HG03135 (cell line): ENCODE results near the gene G6PD.
A peak's percentile ranks its signal among the peaks of the same experiment; 100 is the strongest.
"Not testable (repeated sequence)": the region's sequence is repeated elsewhere in the genome, so short reads cannot be mapped to it uniquely, and the experiment has no call there.

Experiments
- ATAC-seq: cut with Tn5 transposase; IDR thresholded peaks from one replicate; pipeline ENCODE4 v1.9.1; 2021; ENCODE audit warnings: mild to moderate bottlenecking, moderate library complexity; ENCODE audit not compliant: unreplicated experiment

The G6PD gene

DNA sequence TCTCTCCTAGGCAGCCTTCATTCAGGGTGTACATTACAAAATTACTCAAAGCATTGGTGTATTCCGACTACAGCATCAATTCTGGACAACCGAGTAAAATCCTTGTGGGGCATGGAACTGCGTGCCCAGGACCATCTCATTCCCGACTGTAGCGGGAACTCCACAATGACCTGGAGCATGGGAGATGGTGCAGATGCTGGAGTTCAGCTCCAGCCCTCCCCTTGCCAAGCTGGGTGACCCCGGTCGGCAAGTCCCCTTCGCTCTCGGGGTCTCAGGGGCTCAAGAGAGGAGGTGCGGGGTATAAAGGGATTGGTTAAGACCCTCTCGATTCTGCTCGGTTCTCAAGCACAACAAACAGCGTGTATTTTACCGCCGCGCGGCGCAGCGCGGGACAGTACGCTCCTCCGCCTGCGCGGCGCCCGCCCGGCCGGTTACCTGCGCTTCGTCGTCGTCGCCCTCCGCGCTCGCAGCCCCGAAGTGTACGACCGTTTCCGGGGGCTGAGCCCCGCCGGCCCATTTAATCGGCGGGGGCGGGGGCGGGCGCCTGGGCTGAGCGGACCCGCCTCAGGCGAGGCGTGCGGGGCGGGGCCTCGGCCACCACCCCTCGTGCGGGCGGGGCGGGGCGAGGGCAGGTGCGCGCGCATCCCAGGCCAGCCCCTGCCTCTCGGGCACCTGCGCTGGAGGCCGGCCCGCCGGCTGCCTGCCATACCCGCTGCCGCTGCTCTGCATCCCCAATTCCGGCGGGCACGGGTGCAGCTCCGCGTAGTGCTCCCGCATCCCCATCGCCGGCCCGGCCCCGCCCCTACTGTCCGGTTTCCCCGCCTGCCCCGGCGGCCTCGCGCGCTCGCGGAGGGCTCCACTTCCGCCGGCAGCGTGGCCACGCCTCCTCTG lies at the start of gene G6PD:
G6PD (minus strand) TSS at position 493 of the 891 bp plus-strand sequence. CDS start 691 bp downstream, outside the sequence.
- ATAC-seq, result peak; percentile 51

DNA sequence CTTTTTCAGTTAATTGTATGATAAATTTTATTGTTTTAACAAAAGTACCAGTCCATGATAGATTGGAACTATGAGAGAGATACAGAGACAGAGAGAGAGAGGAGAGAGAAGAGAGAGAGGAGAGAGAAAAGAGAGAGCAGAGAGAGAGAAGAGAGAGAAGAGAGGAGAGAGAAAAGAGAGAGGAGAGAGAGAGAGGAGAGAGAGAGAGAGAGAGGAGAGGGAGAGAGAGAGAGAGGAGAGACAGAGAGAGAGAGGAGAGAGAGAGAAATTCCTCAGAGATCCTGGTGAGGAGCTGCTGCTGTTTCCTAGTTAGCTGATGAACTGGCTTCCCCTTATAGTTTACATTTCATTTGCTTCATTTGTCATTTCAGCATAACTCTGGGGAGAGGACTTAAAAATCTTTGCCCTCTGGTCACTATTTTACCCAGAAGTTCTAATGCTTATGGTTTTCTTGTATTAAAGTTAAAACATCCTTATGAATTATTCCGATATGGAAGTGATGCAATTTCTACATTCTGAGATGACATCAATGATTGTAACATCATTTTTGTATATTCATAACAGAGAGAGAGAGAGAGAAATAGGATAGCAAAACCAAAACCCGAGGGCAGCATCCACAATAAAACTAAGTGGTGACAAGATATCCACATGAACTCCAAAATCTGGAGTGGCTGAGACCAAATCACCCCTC lies 49.1 kb upstream of the G6PD start:
- no peak for ATAC-seq

DNA sequence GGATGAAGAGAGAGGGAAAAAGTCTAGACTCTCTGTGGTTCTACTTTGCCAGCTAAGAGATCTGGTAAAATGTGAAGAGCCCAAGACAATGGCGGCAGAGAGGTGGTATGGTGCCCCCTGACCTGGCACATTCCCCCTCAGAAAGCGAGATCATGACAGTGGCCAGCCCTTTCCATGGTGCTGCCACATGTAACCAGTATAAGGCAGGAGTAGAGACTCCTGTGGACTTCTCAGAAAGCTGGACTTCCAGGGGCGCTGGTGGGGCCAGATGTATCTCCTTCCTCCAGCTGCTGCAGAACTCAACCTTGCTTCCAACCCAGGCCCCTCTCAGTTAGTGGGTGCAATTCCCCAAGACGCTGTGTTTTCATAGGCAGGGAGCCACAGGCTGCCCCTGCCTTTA lies 47.8 kb upstream of the G6PD start:
- ATAC-seq, result no peak

DNA sequence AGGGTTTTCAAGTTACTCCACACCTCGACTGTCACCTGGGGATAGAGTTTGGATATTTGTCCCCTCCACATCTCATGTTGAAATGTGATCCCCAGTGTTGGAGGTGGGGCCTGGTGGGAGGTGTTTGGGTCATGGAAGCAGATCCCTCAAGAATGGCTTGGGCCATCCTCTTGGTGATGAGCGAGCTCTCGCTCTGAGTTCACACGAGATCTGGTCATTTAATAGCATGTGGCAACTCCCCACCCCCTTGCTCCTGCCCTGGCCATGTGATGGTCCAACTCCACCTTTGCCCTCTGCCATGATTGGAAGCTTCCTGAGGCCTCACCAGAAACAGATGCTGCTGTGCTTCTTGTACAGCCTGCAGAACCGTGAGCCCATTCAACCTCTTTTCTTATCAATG lies 46.6 kb upstream of the G6PD start:
- no peak for ATAC-seq

DNA sequence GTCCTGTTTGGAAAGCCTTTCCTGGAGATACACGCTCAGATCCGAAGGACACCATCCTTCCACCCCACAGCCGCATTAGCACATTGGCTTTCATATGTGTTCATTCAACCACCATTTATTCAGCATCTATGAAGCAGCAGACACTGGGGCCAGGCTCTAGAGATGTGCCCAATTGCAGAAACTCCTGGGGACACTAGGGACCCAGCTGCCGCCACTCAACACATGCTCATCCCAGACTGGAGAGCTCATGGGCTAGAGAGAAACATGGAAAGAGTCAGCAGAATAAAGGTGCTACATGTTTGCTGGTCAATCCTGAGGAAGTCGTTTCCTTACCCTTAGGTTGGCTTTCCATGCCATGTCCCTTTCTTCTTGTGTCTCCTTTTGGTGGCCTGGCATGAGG lies 45.9 kb upstream of the G6PD start:
- no peak for ATAC-seq

DNA sequence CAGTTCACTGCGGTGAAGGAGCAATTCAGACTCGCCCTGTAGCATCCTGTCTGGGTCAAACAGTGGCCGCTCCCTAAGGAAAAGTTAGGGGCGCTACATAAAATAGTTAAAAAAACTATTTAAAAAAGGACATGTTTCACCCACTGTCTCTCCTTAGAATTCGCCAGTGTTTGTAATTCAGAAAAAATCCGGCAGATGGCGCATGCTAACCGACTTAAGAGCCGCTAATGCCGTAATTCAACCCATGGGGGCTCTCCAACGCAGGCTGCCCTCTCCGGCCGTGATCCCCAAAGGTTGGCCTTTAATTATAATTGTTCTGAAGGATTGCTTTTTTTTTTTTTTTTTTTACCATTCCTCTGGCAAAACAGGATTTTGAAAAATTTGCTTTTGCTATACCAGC lies 43.8 kb upstream of the G6PD start:
- ATAC-seq, result not testable (repeated sequence)

DNA sequence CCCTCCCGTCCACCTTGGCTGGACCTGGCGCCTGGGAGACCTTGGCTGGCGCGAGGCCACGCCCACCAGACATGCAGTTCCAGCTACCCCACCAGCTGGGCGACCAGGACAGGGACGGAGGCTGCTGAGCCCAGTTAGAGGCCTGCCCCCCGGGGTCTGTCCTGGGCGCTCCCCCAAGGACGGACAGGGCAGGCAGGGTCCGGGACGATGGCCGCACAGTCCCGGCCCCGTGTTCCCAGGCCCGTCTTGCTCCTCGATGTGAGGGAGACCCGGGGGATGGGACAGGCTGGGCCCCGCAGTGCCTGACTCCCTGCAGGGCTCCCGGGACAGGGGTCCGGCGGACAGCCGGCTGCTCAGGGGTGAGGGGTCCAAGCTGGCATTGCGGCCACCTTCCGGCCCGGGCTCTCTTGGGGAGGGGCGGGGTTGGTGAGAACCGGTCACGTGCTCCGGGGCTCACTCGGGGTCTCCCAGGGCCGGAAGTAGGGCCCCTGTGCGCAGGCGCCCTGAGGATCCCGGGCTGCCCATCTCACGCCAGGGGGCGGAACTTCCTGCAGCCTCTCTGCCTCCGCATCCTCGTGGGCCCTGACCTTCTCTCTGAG lies 38.0 kb upstream of the G6PD start, which contains the start of gene CTAG1A:
CTAG1A (plus strand) TSS at position 549 of the 599 bp plus-strand sequence. CDS start 74 bp downstream, outside the sequence.
- not testable (repeated sequence) for ATAC-seq

DNA sequence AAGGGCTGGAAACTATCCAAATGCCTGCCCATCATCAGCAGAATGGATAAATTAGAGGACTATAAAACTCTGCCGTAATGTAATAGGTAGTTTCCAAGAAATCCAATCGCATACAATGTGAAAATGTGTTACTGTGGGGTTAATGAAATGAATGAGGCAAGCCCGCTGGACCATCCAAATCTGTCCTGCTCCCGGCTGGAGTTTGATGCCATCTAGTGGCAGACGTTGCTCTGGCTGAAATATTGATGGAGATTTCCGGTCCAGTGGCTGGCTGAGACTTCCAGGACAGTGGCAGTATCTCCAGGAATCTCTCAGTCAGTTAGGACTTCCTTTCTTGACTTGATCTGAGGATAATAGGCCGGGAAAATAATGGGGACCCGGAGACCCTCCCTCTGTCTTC lies 36.3 kb upstream of the G6PD start:
- ATAC-seq, result not testable (repeated sequence)

DNA sequence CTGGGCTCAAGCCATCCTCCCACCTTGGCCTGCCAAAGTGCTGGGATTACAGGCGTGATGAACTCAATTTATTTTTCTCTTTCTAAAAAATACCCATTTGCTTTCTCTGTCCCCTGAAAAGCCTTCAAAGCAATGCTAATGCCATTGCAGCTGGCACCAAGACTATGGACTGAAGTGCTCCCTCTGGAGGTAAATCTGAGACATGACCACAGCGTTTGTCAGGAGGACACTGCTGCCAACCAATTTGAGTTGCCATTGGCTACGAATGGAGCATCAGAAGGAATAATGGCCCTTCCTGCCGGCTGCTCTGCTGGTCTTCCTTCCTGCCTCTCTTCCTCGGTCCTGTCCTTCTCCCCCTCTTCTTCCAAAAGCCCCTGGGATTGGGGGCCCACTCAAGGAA lies 28.4 kb upstream of the G6PD start:
- ATAC-seq, result not testable (repeated sequence)

DNA sequence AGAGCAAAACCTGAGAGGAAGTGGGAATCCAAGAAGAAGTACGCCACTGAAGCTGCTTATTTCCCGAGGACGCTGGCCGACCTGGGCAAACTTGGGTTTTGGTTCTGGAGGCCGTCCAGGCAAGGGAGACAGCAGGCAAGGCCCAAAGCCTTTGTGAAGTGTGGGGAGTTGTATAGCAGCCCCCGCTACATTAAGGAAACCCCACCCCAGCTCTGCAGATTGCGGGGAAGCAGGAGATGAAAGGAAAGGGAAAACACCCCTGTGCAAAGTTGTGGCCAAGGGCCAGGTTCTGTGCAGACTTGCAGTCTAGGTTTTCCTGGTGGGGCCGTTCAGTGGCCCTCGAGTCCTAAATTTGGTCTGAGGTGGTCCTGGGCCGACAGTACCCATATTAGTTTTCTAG lies 26.4 kb upstream of the G6PD start:
- ATAC-seq, result not testable (repeated sequence)

DNA sequence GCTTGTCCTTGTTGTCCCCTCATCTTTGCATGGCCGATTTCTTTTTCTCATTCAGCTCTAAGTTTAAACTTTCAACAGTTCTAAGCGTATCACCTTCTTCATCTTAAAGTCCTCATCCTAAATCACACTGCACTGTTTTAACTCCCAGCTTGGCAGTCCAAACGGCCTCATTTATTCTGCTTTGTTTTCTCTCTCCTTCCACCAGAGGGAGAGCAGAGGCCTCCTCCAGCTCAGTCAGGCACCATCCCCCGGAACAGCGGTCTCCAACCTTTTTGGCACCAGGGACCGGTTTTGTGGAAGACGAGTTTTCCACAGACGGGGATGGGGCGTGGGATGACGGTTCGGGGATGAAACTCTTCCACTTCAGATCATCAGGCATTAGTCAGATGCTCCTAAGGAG lies 23.7 kb upstream of the G6PD start:
- not testable (repeated sequence) for ATAC-seq

DNA sequence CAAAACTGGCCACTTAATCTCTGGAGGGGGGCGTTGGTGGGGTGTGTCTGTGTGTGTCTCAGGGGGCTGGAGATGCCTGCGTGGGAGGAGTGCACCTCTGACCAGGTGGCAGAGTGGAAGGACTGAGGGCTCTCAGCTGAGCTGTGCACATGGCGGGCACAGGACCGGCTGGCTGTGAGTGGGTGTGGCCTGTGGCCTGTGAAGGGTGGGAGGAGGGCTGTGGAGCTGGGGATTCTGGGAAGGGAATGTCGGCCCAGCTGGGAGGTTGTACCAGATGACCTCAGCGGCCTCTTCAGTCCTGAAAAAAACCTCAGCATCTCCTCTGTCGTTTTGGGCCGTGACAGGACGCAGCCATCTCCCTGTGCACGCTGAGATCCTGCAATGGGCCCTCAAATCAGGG lies 15.6 kb upstream of the G6PD start:
- ATAC-seq, result not testable (repeated sequence)

DNA sequence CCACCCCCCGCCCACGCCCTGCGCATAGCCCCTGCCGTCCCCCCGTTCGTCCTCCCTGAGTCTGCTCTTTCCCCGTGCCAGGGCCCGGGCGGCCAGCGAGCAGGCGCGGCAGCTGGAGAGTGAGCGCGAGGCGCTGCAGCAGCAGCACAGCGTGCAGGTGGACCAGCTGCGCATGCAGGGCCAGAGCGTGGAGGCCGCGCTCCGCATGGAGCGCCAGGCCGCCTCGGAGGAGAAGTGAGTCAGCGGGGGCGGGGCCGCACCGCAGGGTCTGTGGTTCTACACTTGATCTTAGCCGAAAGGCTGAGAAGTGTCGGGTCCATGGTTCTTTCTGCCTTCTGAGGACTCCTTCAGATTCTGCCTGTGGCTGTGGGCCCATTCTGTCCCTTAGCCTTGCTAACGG lies 13.7 kb upstream of the G6PD start:
- not testable (repeated sequence) for ATAC-seq

DNA sequence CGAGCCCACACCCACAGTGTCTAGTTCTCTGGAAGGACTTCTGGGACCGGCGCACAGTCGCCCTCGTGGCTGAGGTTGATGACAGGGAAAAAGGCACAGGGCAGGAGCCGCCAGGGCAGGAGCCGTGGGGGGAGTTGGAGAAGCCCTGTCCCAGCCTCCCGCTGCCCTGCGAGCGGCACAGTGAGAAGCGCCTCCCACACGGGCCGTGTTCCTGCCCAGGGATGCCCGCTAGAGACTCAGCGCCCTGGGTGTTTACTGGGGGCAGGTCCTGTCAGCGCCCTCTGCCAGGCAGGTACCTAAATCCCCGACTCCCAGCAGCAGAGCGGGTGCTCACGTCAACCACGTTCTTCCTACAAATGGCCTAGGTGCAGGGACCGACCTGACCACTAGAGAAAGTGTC lies 12.2 kb upstream of the G6PD start:
- ATAC-seq, result not testable (repeated sequence)

DNA sequence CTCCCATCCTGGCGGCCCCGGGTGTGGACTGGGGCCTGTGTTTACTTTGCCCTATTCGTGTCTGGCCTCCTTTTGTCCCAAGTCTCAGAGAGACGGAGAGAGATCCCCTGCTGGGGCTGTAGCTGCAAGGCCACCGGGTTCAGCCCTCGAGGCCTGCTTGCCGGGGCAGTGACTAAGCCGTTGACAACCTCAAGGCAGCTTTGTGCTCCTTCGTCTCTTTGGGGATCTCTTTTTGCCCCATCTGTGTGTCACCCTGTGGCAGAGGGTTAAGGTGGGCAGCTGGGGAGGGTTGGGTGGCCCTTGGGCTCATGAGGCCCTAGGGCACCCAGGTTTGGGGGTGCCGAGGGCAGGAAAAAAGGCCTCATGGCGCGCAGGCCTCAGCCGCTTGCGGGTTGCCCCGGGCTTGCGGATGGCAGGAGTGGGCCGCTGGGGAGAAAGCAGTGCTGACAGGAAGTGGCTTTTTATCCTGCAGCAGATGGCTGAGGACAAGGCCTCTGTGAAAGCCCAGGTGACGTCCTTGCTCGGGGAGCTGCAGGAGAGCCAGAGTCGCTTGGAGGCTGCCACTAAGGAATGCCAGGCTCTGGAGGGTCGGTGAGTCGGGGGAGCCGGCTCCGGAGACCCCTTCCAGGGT lies 11.5 kb upstream of the G6PD start:
- ATAC-seq, result not testable (repeated sequence)

DNA sequence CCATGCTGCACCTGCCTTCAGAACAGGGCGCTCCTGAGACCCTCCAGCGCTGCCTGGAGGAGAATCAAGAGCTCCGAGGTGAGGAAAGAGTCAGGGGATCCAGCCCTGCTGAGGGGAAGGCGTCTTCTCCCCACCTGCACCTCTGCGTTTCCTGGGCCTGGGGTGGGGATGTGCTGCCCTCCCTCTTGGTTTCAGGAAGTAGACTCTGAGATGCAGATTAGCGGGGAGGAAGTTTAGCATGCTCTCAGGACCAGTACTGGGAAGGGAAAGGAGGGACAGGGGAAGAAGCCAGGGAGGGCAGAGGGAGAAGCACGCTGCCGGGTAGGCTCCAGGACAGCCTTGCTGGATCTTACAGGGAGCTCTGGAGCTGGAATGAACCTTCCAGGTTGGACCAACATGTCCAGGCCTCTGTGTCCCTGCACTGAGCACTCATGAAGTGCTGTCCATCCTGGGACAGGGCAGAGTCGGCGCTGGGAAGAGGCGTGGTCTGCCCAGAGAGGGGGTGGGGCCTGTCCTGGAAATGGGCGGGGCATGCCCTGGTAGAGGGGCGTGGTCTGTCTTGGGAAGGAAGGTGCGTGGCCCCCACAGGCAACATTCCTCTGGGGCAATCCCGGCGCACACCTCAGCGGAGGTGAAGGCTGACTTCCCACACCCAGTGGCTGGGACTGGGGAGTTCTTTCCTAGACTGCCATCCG lies 5.6 kb upstream of the G6PD start:
- ATAC-seq, result not testable (repeated sequence)

DNA sequence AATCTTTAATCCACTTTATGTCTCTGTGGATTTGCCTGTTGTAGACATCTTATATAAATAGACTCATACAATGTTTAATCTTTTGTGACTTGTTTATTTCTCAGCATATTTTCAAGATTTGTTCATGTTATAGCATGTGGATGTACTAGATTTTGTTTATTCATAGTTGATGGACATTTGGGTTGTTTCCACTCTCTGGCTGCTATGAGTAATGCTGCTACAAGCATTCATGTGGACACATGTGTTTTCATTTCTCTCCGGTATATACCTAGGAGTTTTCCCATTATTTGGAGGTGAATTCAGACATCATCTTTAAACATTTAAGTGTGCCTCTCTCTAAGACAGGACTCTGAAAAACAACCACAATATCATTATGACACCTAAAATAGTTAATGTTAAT lies 3.1 kb upstream of the G6PD start:
- no peak for ATAC-seq

DNA sequence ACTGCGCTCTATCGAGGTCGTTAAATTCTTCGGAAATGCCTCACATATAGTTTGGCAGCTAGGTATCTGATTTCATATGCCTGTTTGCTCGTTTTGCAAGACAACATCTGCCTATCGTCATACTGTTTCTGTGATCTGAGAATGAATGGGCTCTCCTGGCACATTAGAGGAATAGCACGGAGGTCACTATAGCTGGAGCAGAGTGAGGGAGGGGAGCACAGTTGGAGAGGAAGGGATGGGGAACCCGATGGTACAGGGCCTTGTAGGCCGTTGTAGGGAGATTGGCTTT lies 1.3 kb upstream of the G6PD start:
- ATAC-seq, result no peak

DNA sequence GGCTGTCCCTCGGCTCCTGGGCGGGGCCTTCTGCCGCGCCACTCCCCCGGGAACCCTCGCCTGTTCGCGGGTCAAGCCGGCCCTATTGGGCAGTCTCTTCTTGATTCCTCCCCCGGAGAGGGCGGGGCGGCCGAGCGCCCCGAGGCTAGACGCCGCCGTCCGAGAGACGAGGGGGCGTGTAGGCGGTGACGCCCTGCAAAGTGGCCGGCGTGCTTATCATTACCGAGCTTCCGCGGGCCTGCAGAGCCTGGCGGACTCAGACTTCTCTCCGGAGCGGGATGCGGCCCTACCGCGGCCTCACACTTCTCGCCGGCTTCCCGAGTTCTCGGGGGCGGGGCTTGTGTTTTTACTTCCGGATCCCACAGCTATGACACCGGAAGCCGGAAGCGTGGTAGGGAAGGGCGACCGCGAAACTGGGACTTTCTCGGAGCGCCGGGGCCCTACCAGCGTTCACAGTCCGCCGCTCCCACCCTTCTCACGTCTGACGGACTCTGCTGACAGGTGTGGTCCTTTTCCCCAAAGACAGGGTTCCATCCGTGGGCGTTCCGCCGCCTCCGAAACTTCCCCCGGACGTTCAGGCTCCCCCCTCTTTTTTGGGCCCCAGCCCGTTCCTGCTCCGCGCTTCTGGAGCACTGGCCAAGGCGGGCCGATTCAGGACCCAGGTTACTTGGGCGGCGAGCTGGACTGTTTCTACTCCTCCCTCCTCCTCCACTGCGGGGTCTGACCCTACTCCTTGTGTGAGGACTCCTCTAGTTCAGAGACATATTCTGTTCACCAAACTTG lies 790 bp upstream of the G6PD start, which contains the start of gene IKBKG:
IKBKG (plus strand) TSS at position 376 of the 783 bp plus-strand sequence. CDS start 4,383 bp downstream, outside the sequence.
- peak; percentile 80 for ATAC-seq
